Kidney epithelial cell (primary cell): ENCODE data around the gene MAOB. TPM values are rescaled to one million over a fixed set of nuclear protein-coding genes. Genes with fewer than 3 reads are reported as not detected.
"Not testable (repeated sequence)": the region's sequence is repeated elsewhere in the genome, so short reads cannot be mapped to it uniquely, and the experiment has no call there.

Source experiments
- DNase-seq: peaks from one replicate; pipeline ENCODE4 v3.0.0-alpha.2; 2010; ENCODE audit warnings: low read depth
- H3K27me3 ChIP-seq: 2 replicates; pipeline ENCODE4 v1.6.0; 2011; ENCODE audit warnings: low read length; ENCODE audit not compliant: control insufficient read depth, insufficient read depth
- H3K36me3 ChIP-seq: 2 replicates; pipeline ENCODE4 v1.5.1; 2011; ENCODE audit warnings: low read length; ENCODE audit not compliant: control insufficient read depth, insufficient read depth
- H3K4me3 ChIP-seq: 2 replicates; pipeline ENCODE4 v1.5.1; 2011; ENCODE audit warnings: low read depth, mild to moderate bottlenecking, control low read depth, low read length
- CTCF ChIP-seq: IDR thresholded peaks from 2 replicates; pipeline ENCODE4 v1.5.1; 2011; ENCODE audit warnings: mild to moderate bottlenecking, moderate library complexity, low read length, control low read depth, inconsistent platforms; ENCODE audit not compliant: insufficient read depth, poor library complexity, severe bottlenecking
- total RNA-seq: library from RNA; depleted of rRNA; stranded (reverse); fragments of >200 nt; gene quantifications from 2 replicates; pipeline ENCODE4 v1.2.3, GENCODE V29; 2015

The MAOB gene
- total RNA-seq, result 0.89 and 1.1 TPM in 2 replicates

- TF ChIP-seq CTCF, result no peak
- Histone ChIP-seq H3K4me3 (peak within 1 kb of the TSS; percentile 37), H3K36me3 (no peaks in the 10 kb centered on the region), H3K27me3 (no peaks in the 10 kb centered on the region)
- no peak for DNase-seq
These were observed at the start of gene MAOB for GRCh38 chrX:43882294-43882681. Gene MAOB, minus strand, starts transcription at chrX:43882450. Its CDS starts 151 bp downstream, at chrX:43882299.

- H3K36me3 ChIP-seq, H3K27me3 ChIP-seq, DNase-seq, H3K4me3 ChIP-seq: not testable (repeated sequence)
These were observed 39.8 kb upstream of the MAOB start for GRCh38 chrX:43922032-43922431.

- not testable (repeated sequence) for H3K4me3 ChIP-seq, DNase-seq, H3K36me3 ChIP-seq, H3K27me3 ChIP-seq
These were observed 28.5 kb upstream of the MAOB start for GRCh38 chrX:43910772-43911171.

DNA sequence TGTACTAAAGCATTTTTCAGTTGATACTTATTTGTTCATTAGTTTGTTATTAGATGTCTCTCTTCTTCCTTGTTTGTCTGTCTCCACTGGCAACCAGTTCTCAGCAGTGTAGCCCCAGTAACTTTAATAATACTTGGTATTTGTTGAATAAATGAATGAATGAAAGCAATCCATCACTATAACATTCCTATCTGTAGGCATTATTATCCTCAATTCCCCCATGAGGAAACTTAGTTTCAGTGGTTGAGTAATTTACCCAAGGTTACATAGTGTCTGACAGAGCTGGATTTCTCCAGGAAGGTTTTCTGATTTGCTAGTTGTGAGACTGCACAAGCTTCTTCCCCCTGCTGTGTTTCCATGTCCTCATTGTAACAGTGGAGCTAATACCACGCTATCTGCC, 27.8 kb upstream of the MAOB start:
- Histone ChIP-seq H3K36me3 (no peaks in the 10 kb centered on the region), H3K4me3 (no peak overlapping the region), H3K27me3 (no peaks in the 10 kb centered on the region)
- no peak for DNase-seq
- no peak for TF ChIP-seq CTCF

GRCh38 chrX:43909141-43909540, 26.9 kb upstream of the MAOB start:
- no peak for TF ChIP-seq CTCF
- DNase-seq, result no peak
- no peak overlapping the region for H3K4me3 ChIP-seq

GRCh38 chrX:43899878-43900815, 17.9 kb upstream of the MAOB start:
- DNase-seq, result no peak
- TF ChIP-seq CTCF, result no peak
- H3K4me3 ChIP-seq, result no peak overlapping the region
- no peaks in the 10 kb centered on the region for H3K36me3 ChIP-seq
- no peaks in the 10 kb centered on the region for H3K27me3 ChIP-seq

More at GRCh38 chrX:43909141-43909540, 26.9 kb upstream of the MAOB start:
- no peaks in the 10 kb centered on the region for H3K27me3 ChIP-seq
- no peaks in the 10 kb centered on the region for H3K36me3 ChIP-seq
